H1 (cell line): ENCODE data around the gene ATP2A3. TPM values are rescaled to one million over a fixed set of nuclear protein-coding genes. Genes with fewer than 3 reads are reported as not detected.

Experiments
- CTCF ChIA-PET: fragments of 300-600 bp; sonication (Branson Sonifier 250); formaldehyde crosslinking; loops from one replicate; lab custom pipeline; 2021; ENCODE audit not compliant: partially characterized antibody; lab: Charles Lee
- POLR2A ChIA-PET: fragments of 300-600 bp; sonication (Branson Sonifier 250); formaldehyde crosslinking; loops from one replicate; lab custom pipeline; 2021; ENCODE audit warnings: inconsistent platforms; ENCODE audit not compliant: partially characterized antibody; lab: Charles Lee
- DNase-seq, 2 experiments: peaks; one replicate each; pipeline versions ENCODE4 v3.0.0 to v3.0.0-alpha.2; 2010 to 2022; ENCODE audit warnings: low spot score in 2 of 2, low read depth in 1 of 2, mixed read lengths in 1 of 2
- FAIRE-seq: peaks from 2 replicates; lab custom pipeline; 2011; peaks lifted over from hg19 to GRCh38; lab: Jason Lieb, UNC
- H2AFZ ChIP-seq: 2 replicates; pipeline ENCODE4 v1.8.1; 2012; ENCODE audit warnings: low read length, inconsistent platforms
- H2AK5ac ChIP-seq: 2 replicates; pipeline ENCODE4 v1.6.1; 2013; ENCODE audit warnings: low read depth, low read length
- H2BK120ac ChIP-seq: replicated peaks from 2 replicates; pipeline ENCODE3; 2013; ENCODE audit warnings: low read depth, low read length, inconsistent platforms
- H2BK12ac ChIP-seq: 2 replicates; pipeline ENCODE4 v1.6.1; 2013; ENCODE audit warnings: low read depth, low read length
- H2BK15ac ChIP-seq: 2 replicates; pipeline ENCODE4 v1.6.1; 2013; ENCODE audit warnings: low read length
- H2BK20ac ChIP-seq: 2 replicates; pipeline ENCODE4 v1.6.1; 2013; ENCODE audit warnings: low read length
- H2BK5ac ChIP-seq: 2 replicates; pipeline ENCODE4 v1.6.1; 2013; ENCODE audit warnings: low read depth, low read length
- H3K14ac ChIP-seq: 2 replicates; pipeline ENCODE4 v1.6.1; 2013; ENCODE audit warnings: inconsistent platforms; ENCODE audit not compliant: insufficient read length
- H3K18ac ChIP-seq: 2 replicates; pipeline ENCODE4 v1.6.1; 2013; ENCODE audit warnings: low read length; ENCODE audit errors: extremely low read depth
- H3K23ac ChIP-seq: 2 replicates; pipeline ENCODE4 v1.6.1; 2013; ENCODE audit warnings: inconsistent platforms; ENCODE audit not compliant: insufficient read length
- H3K23me2 ChIP-seq: 2 replicates; pipeline ENCODE4 v1.6.1; 2013; ENCODE audit warnings: low read depth, low read length
- H3K27ac ChIP-seq: 2 replicates; pipeline ENCODE4 v1.6.1; 2011; ENCODE audit warnings: low read depth, low read length, inconsistent platforms
- H3K27me3 ChIP-seq, 4 experiments: replicated peaks in 1 of 4; 1 replicate in 1 of 4; 2 replicates in 3 of 4; pipeline versions ENCODE4 v1.6.1 to v1.8.1; 2011 to 2013; ENCODE audit warnings: low read length in 3 of 4, mild to moderate bottlenecking in 3 of 4, inconsistent platforms in 2 of 4, mixed read lengths in 2 of 4, moderate library complexity in 1 of 4; ENCODE audit not compliant: control insufficient read depth in 3 of 4, insufficient read depth in 3 of 4; ENCODE audit errors: extremely low read depth in 1 of 4
- H3K36me3 ChIP-seq, 4 experiments: 2 replicates each; pipeline versions ENCODE4 v1.6.1 to v1.8.1; 2011 to 2013; ENCODE audit warnings: mild to moderate bottlenecking in 4 of 4, low read length in 3 of 4, moderate library complexity in 2 of 4, control low read depth in 1 of 4, inconsistent platforms in 1 of 4; ENCODE audit not compliant: insufficient read depth in 4 of 4, control insufficient read depth in 2 of 4
- H3K4ac ChIP-seq: replicated peaks from 2 replicates; pipeline ENCODE3; 2013; ENCODE audit warnings: low read length, low read depth, mixed read lengths, inconsistent platforms; ENCODE audit not compliant: insufficient read length
- H3K4me1 ChIP-seq, 4 experiments: replicated peaks in 1 of 4; 1 replicate in 1 of 4; 2 replicates in 3 of 4; pipeline versions ENCODE4 v1.6.1 to v1.8.1; 2011 to 2013; ENCODE audit warnings: low read length in 3 of 4, inconsistent platforms in 2 of 4, mixed read lengths in 1 of 4; ENCODE audit not compliant: insufficient read depth in 4 of 4, control insufficient read depth in 3 of 4
- H3K4me2 ChIP-seq, 2 experiments: 2 replicates each; pipeline versions ENCODE4 v1.6.1 to v1.8.1; 2011 to 2013; ENCODE audit warnings: low read depth in 2 of 2, low read length in 2 of 2, control low read depth in 1 of 2, inconsistent platforms in 1 of 2, mild to moderate bottlenecking in 1 of 2; ENCODE audit not compliant: insufficient read depth in 1 of 2
- H3K4me3 ChIP-seq, 4 experiments: fragments of 200-600, 300-600 bp in 1 of 4; sonication (generic), shearing (Covaris generic), sonication (Bioruptor Twin) in 1 of 4; 2 replicates each; pipeline versions ENCODE4 v1.5.1 to v1.8.1; 2011 to 2016; ENCODE audit warnings: low read length in 4 of 4, low read depth in 3 of 4, control low read depth in 2 of 4, inconsistent platforms in 2 of 4, mild to moderate bottlenecking in 2 of 4, mixed read lengths in 1 of 4, moderate library complexity in 1 of 4; ENCODE audit not compliant: insufficient read depth in 2 of 4; ENCODE audit errors: extremely low read depth in 1 of 4
- H3K56ac ChIP-seq: replicated peaks from 2 replicates; pipeline ENCODE3; 2013; ENCODE audit warnings: low read depth, mild to moderate bottlenecking, mixed read lengths, low read length, inconsistent platforms; ENCODE audit not compliant: insufficient read length
- H3K79me1 ChIP-seq: 2 replicates; pipeline ENCODE4 v1.6.1; 2013; ENCODE audit warnings: low read depth, low read length, control low read depth
- H3K79me2 ChIP-seq, 2 experiments: 2 replicates each; pipeline versions ENCODE4 v1.6.1 to v1.8.1; 2012 to 2013; ENCODE audit warnings: low read length in 2 of 2, mild to moderate bottlenecking in 2 of 2, inconsistent platforms in 1 of 2; ENCODE audit not compliant: insufficient read depth in 2 of 2, control insufficient read depth in 1 of 2
- H3K9ac ChIP-seq, 4 experiments: replicated peaks in 1 of 4; 1 replicate in 1 of 4; 2 replicates in 3 of 4; pipeline versions ENCODE4 v1.6.1 to v1.8.1; 2011 to 2013; ENCODE audit warnings: low read depth in 3 of 4, low read length in 3 of 4, control low read depth in 2 of 4, mild to moderate bottlenecking in 2 of 4, moderate library complexity in 2 of 4, inconsistent platforms in 1 of 4; ENCODE audit errors: extremely low read depth in 1 of 4
- H3K9me3 ChIP-seq, 2 experiments: 2 replicates each; pipeline versions ENCODE4 v1.6.1 to v1.8.1; 2012 to 2013; ENCODE audit warnings: mild to moderate bottlenecking in 2 of 2, moderate library complexity in 2 of 2, control low read depth in 1 of 2, inconsistent platforms in 1 of 2, low read depth in 1 of 2, low read length in 1 of 2, mixed read lengths in 1 of 2; ENCODE audit not compliant: insufficient read depth in 2 of 2
- H4K20me1 ChIP-seq, 2 experiments: replicated peaks in 1 of 2; 2 replicates each; pipeline versions ENCODE3 to v1.8.1; 2011 to 2013; ENCODE audit warnings: inconsistent platforms in 2 of 2, low read length in 2 of 2, mild to moderate bottlenecking in 1 of 2; ENCODE audit not compliant: insufficient read depth in 2 of 2, control insufficient read depth in 1 of 2
- H4K5ac ChIP-seq: 2 replicates; pipeline ENCODE4 v1.6.1; 2013; ENCODE audit warnings: low read length, low read depth, mixed read lengths, inconsistent platforms; ENCODE audit not compliant: insufficient read length
- H4K8ac ChIP-seq: 2 replicates; pipeline ENCODE4 v1.8.0; 2013; ENCODE audit warnings: mild to moderate bottlenecking, moderate library complexity, low read length, inconsistent platforms; ENCODE audit not compliant: insufficient read depth; ENCODE audit errors: extremely low read depth
- H4K91ac ChIP-seq: replicated peaks from 2 replicates; pipeline ENCODE3; 2013; ENCODE audit warnings: low read length, mixed read lengths, inconsistent platforms; ENCODE audit not compliant: insufficient read length
- CBX8 ChIP-seq: fragments of 300-800, 300-1000 bp; sonication (generic); IDR thresholded peaks from 2 replicates; pipeline ENCODE4 v1.7.1; 2016; ENCODE audit warnings: low read depth, low read length, borderline replicate concordance
- RFX5 ChIP-seq: IDR thresholded peaks from 2 replicates; pipeline ENCODE4 v1.6.1; 2011; ENCODE audit warnings: low read depth, low read length, improper control_type of control experiment, borderline replicate concordance
- WGBS, 2 experiments: shearing (Covaris generic) in 1 of 2; methylation state at CpG; one replicate each; pipeline versions ENCODE4 v1.1.6 to v1.1.7; 2013 to 2015; ENCODE audit warnings: low lambda C conversion rate in 2 of 2, mixed read lengths in 2 of 2, inconsistent platforms in 1 of 2, low coverage in 1 of 2, missing lambda C conversion rate in 1 of 2; ENCODE audit not compliant: insufficient replicate concordance in 2 of 2, insufficient coverage in 1 of 2, insufficient read length in 1 of 2; ENCODE audit errors: extremely low coverage in 1 of 2, missing lambda C conversion rate in 1 of 2; 5-methylcytosine and 5-hydroxymethylcytosine counted together
- polyA plus RNA-seq, 7 experiments: library from polyadenylated mRNA; depleted of rRNA in 3 of 7; stranded (reverse) in 5 of 7; unstranded in 2 of 7; fragments of >200 nt in 5 of 7; fragments of 200-250 nt in 2 of 7; gene quantifications; 1 replicate in 5 of 7; 2 replicates in 1 of 7; 4 replicates in 1 of 7; pipeline versions ENCODE4 v1.2.1 to v1.2.3, GENCODE V29; 2011 to 2013; ENCODE audit warnings: missing spikeins in 2 of 7, mixed read lengths in 2 of 7
- total RNA-seq: library from RNA; stranded (reverse); fragmentation: NEBNext Ultra II Directional; extraction: Animal tissue kit (Norgen Biotek cat#: 25700); gene quantifications from 2 replicates; pipeline ENCODE4 v1.2.1, GENCODE V29; 2021

ATP2A3 gene
- total and polyA plus RNA-seq, 2 of the 8 experiments (the other 6 are each of a cell fraction or from before 2014, with no cell fraction given): 18.4 to 32.5 TPM

DNA sequence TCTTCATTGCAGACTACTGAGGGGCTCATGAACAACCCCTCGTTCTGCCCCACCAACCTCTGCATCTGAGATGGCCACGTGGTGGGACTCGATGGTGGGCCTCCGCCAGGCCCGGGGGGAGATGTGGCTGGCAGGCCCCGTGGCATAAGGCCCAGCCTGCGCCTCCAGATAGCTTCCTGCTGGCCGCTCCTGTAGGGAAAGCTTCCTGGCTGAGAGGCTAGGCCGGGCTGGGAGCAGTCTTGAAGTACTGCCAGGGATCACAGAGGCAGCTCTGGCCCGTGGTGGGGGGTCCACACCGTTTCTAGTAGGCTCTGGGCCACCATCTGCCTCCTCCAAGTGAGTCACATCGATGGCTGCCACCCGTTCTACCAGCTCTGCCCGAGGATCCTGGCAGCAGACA is 79.0 kb downstream of the ATP2A3 start:
- Histone ChIP-seq H3K4me2 (no peak overlapping the region), H3K27ac (no peak overlapping the region), H3K79me2 (no peaks in the 10 kb centered on the region; a peak in 1 of 4 replicates), H3K4me3 (no peak overlapping the region), H2BK15ac (no peak overlapping the region), H3K79me1 (no peaks in the 10 kb centered on the region; the same call in 1 of the 2 replicates), H3K14ac (no peak overlapping the region), H2BK120ac (no peak overlapping the region), H3K27me3 (no peaks in the 10 kb centered on the region), H3K36me3 (peaks cover 3 to 9% (median 5%) of the 10 kb centered on the region in 4 experiments; a peak in 5 of 8 replicates), H2BK20ac (no peak overlapping the region), H3K23me2 (no peaks in the 10 kb centered on the region), H2BK5ac (no peak overlapping the region), H4K5ac (no peak overlapping the region), H3K9ac (no peak overlapping the region), H3K4me1 (peaks cover 0 to 18% (median 7%) of the 10 kb centered on the region in 4 experiments; a peak in 5 of 7 replicates), H3K4ac (no peak overlapping the region), H2AFZ (no peak overlapping the region), H4K8ac (no peak overlapping the region), H3K18ac (no peak overlapping the region), H4K20me1 (peaks cover 0 to under 1% of the 10 kb centered on the region in 2 experiments), H3K56ac (no peak overlapping the region), H3K9me3 (no peaks in the 10 kb centered on the region), H4K91ac (no peak overlapping the region), H3K23ac (no peak overlapping the region), H2AK5ac (no peak overlapping the region), H2BK12ac (no peak overlapping the region)
- POLR2A ChIA-PET: interaction anchor here (1.1 kb wide), 1 partner anchor 9 kb away, joined by 3 read pairs; no protein-coding TSS in a partner anchor
- WGBS, 2 experiments: 89% methylated on average over 14 of the region's 14 CpGs; no CpG with 5 or more reads in 1 of the 2 experiments
- CTCF ChIA-PET: interaction anchor here (1.0 to 5.0 kb wide), 5 partner anchors 9 to 40 kb away, joined by 3 to 33 read pairs (median 4); no protein-coding TSS in a partner anchor
- FAIRE-seq (no peak), DNase-seq (no peak)
- TF ChIP-seq CBX8: no peak
- TF ChIP-seq RFX5: no peak
